GM12892 (cell line): Measurements from ENCODE around the gene TMEM209.

Experiments used
- POLR2A ChIP-seq: IDR thresholded peaks from 2 replicates; pipeline ENCODE4 v1.6.1; 2011; ENCODE audit warnings: low read depth, low read length, control low read depth
- TAF1 ChIP-seq: IDR thresholded peaks from 2 replicates; pipeline ENCODE4 v1.6.1; 2011; ENCODE audit warnings: low read depth, mild to moderate bottlenecking, control low read depth, low read length, borderline replicate concordance

DNA sequence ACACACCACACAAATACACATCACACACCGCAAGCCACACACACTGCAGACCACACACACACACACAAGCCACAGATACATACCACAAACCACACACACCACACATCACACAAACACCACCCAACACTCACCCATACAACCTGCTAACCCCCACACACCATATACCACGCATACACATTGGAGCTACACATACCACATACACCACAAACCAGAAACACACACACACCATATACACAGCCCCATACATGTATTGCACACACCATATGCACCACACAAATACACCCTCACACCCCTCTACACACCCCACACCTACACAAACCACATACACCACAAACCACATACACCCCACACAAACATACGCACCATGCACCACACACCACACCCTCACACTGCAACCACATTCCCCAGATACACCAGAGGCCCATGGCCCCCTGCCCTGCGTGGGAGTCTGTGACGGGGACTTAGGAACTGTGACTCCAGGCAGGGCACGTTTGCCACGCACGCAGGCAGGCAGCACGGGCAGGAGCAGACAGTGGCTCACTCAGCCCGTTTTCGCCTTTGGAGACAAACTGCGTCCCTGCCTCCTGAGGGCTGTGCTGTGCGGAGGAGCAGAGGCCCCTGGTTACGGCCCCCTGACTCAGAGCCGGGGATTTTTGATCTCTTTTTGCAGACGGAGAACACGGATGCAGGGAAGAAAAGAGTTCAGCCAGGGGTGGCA, 52.6 kb downstream of the TMEM209 start:
- TF ChIP-seq POLR2A = no peak
- no peak for TF ChIP-seq TAF1
